Measurements from ENCODE around the gene BRDT. TPM values are rescaled to one million over a fixed set of nuclear protein-coding genes. Genes with fewer than 3 reads are reported as not detected.

Gene BRDT
- total and polyA plus RNA-seq, 2 donors (not counting 3 experiments of a cell fraction or from before 2014, with no cell fraction given): not detected

- H3K9me1 ChIP-seq (replicated peaks; ENCODE audit: control insufficient read depth, extremely low read depth, insufficient read depth, low read length): no peaks in the 10 kb centered on the region
- H3K27ac ChIP-seq (ENCODE audit: insufficient read depth, low read depth, low read length): no peak overlapping the region
- TF ChIP-seq MYC (IDR thresholded peaks at IDR 0.05; ENCODE audit: low read depth, low read length): no peak
- TF ChIP-seq POLR2AphosphoS5 (IDR thresholded peaks at IDR 0.05; ENCODE audit: insufficient read depth, low read depth, low read length): no peak
- no peak for TF ChIP-seq EZH2 (IDR thresholded peaks at IDR 0.05; ENCODE audit: borderline replicate concordance, low read depth, low read length, severe bottlenecking)
- no peak for TF ChIP-seq CTCF (IDR thresholded peaks at IDR 0.05; ENCODE audit: extremely low read depth in 1 of 2, insufficient read depth in 1 of 2, low read depth in 1 of 2, low read length in 2 of 2)
- TF ChIP-seq FOS (IDR thresholded peaks at IDR 0.05; ENCODE audit: borderline replicate concordance, insufficient read depth, low read length): no peak
- TF ChIP-seq JUN (IDR thresholded peaks at IDR 0.05; ENCODE audit: borderline replicate concordance, insufficient read depth, insufficient read length, low read depth): no peak
- no peak for TF ChIP-seq MAX (IDR thresholded peaks at IDR 0.05; ENCODE audit: insufficient read depth, insufficient read length)
- TF ChIP-seq GATA2 (IDR thresholded peaks at IDR 0.05; ENCODE audit: insufficient read depth, insufficient read length, low read depth, low read length): no peak
- dilution Hi-C loops (cut with MboI; ENCODE audit: extremely low pct_ligation_motif_present, low sequenced_read_pairs) (no loop called here), intact Hi-C loops (cut with micrococcal nuclease) (no loop called here)
- no peak overlapping the region for H2AFZ ChIP-seq (ENCODE audit: low read depth, low read length)
- H3K4me2 ChIP-seq (ENCODE audit: insufficient read depth, low read length): no peak overlapping the region
- DNase-seq (ENCODE audit: low read depth, low spot score) (no peak), FAIRE-seq (no peak)
- H3K79me2 ChIP-seq (ENCODE audit: control insufficient read depth, insufficient read depth, low read length): no peaks in the 10 kb centered on the region
- no peaks in the 10 kb centered on the region for H3K27me3 ChIP-seq (ENCODE audit: control insufficient read depth in 2 of 2, insufficient read depth in 2 of 2, low read length in 2 of 2)
- H3K4me1 ChIP-seq (ENCODE audit: control insufficient read depth, extremely low read depth, insufficient read depth, low read length): peaks cover 18% of the 10 kb centered on the region
- ChIA-PET CTCF (interaction anchor here (0.6 to 1.4 kb wide), 2 partner anchors 11 to 76 kb away, joined by 3 read pairs; no protein-coding TSS in a partner anchor), POLR2A (no interaction called here)
- no TSS peak for BruUV-seq (replicated peaks)
- H3K4me3 ChIP-seq (replicated peaks in 1 of 3; ENCODE audit: insufficient read depth in 1 of 3, low read depth in 1 of 3, low read length in 3 of 3): no peak overlapping the region
- no peaks in the 10 kb centered on the region for H3K9me3 ChIP-seq (replicated peaks; ENCODE audit: control insufficient read depth, insufficient read depth, low read length)
- no peaks in the 10 kb centered on the region for H3K36me3 ChIP-seq (ENCODE audit: control insufficient read depth in 2 of 2, extremely low read depth in 1 of 2, insufficient read depth in 2 of 2, low read length in 2 of 2)
- H4K20me1 ChIP-seq (replicated peaks; ENCODE audit: control insufficient read depth, extremely low read depth, insufficient read depth, low read length): no peaks in the 10 kb centered on the region
- no peak overlapping the region for H3K9ac ChIP-seq (replicated peaks; ENCODE audit: extremely low read depth, insufficient read depth, low read length)
Measured at GRCh38 chr1:91916811-91917460, 32.3 kb upstream of the BRDT start.

All from endothelial cell of umbilical vein (primary cell).